Mucosa of stomach (tissue), 1 donor: ENCODE results near the gene ZNF438.

Experiments used
- H3K27me3 ChIP-seq: one replicate; pipeline ENCODE4 v1.7.0; 2013; ENCODE audit warnings: mild to moderate bottlenecking, low read length; ENCODE audit not compliant: control insufficient read depth, insufficient read depth
- H3K36me3 ChIP-seq: one replicate; pipeline ENCODE4 v1.7.0; 2013; ENCODE audit warnings: low read length; ENCODE audit not compliant: control insufficient read depth, insufficient read depth
- H3K4me1 ChIP-seq: one replicate; pipeline ENCODE4 v1.7.0; 2013; ENCODE audit warnings: mild to moderate bottlenecking, low read length; ENCODE audit not compliant: control insufficient read depth, insufficient read depth
- H3K4me3 ChIP-seq: one replicate; pipeline ENCODE4 v1.7.0; 2013; ENCODE audit warnings: low read length
- H3K9ac ChIP-seq: one replicate; pipeline ENCODE4 v1.7.0; 2013; ENCODE audit warnings: mild to moderate bottlenecking, low read length, moderate library complexity
- H3K9me3 ChIP-seq: one replicate; pipeline ENCODE4 v1.7.0; 2013; ENCODE audit warnings: mild to moderate bottlenecking, low read length, moderate library complexity; ENCODE audit not compliant: control insufficient read depth
- donor health status: Pancreatic carcinoma.

ZNF438 gene

DNA sequence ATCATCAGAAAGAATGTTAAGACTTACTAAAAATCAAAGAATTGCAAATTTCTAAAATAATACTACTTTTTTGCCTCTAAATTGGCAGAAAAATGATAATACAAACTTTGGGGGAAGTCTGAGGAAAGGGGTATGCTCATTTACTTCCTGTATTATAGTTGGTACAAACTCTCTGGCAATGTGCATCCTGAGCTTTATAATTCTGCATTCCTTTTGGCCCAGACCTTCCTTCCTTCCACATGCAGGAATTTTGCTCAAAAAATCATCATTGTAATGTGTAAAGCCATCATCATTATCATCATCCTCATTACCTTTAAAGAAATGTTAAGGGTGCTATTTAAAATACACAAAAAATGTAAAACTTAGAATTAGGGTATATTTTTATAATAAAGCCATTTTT, 148.5 kb downstream of the ZNF438 start:
- Histone ChIP-seq H3K4me3 (no peak overlapping the region), H3K9me3 (no peaks in the 10 kb centered on the region), H3K27me3 (no peaks in the 10 kb centered on the region), H3K36me3 (no peaks in the 10 kb centered on the region), H3K9ac (no peak overlapping the region), H3K4me1 (no peaks in the 10 kb centered on the region)

DNA sequence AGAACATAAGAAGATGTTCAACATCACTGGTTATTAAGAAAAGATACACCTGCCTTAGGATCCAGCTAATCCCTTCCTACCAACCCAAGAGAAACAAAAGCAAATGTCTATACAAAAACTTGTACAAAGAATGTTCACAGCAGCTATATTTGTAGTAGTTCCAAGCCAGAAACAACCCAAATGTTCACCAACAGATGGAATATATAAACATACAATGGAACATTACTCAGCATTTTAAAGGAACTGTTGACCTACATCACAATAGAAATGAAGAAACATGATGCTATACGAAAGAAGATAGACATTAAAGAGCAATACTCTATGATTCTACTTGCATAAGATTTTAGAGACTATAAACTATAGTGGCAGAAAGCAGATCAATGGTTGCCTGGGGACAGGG, 149.4 kb downstream of the ZNF438 start:
- no peak overlapping the region for H3K9ac ChIP-seq
- no peaks in the 10 kb centered on the region for H3K36me3 ChIP-seq
- no peaks in the 10 kb centered on the region for H3K4me1 ChIP-seq
- H3K9me3 ChIP-seq: no peaks in the 10 kb centered on the region
- no peaks in the 10 kb centered on the region for H3K27me3 ChIP-seq
- H3K4me3 ChIP-seq: no peak overlapping the region

DNA sequence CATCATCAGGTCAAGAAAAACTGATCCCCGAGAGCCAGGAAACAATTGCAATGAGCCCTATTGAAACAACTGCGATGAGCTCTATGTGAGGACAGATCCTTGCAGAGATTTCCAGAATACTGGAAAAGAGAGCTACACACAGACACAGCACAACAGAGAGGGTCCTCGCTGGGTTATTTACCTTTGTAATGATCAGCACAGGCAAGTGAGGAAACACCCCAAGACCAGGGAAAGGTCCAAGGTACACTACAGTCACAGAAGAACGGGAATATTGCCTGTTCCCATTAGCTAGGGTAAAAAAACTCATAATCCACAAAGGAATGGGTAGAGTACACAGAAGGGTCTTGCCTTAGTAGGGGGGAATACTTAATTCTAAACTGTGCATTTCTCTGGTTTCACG, 152.7 kb downstream of the ZNF438 start:
- Histone ChIP-seq H3K9ac (no peak overlapping the region), H3K27me3 (no peaks in the 10 kb centered on the region), H3K4me1 (no peaks in the 10 kb centered on the region), H3K36me3 (no peaks in the 10 kb centered on the region), H3K4me3 (no peak overlapping the region), H3K9me3 (no peaks in the 10 kb centered on the region)

DNA sequence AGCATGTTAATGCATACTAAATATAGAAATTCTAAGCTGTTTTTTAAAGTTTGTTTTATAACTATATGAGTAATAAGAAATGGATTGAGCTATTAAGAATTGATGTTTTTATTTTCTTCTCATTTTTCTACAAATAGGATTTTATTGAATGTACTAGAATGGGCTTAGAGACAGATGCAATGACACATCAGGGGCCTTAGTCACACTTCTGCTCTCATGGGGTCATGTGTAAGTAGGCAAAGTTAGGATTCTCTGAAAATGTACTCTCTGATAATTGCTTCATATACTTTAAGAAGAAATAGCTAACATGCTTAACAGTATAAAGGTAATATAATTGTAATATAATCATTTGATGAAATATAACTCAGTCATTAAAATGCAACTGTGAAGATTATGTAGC, 154.6 kb downstream of the ZNF438 start:
- Histone ChIP-seq H3K36me3 (no peaks in the 10 kb centered on the region), H3K4me3 (no peak overlapping the region), H3K27me3 (no peaks in the 10 kb centered on the region), H3K9ac (no peak overlapping the region), H3K4me1 (no peaks in the 10 kb centered on the region), H3K9me3 (no peaks in the 10 kb centered on the region)

DNA sequence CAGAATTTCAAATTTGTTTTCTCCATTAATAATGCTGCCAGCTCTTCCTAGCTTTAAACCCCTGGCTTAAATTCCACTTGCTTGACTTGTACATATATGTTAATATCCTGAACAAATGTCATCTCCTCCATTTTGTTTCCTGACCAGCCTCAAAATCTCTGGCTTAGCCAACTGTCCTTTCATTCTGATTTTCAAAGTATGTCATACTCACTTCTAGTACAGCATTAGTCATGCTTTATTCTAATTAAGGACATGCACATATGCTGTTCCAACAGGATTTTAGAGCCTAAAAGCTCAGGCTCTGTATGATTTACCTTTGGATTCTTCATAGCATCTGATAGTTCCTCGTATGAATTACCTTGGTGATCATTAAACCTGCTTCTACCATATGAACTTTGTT, 158.3 kb downstream of the ZNF438 start:
- Histone ChIP-seq H3K36me3 (no peaks in the 10 kb centered on the region), H3K27me3 (no peaks in the 10 kb centered on the region), H3K4me1 (no peaks in the 10 kb centered on the region), H3K4me3 (no peak overlapping the region), H3K9ac (no peak overlapping the region), H3K9me3 (no peaks in the 10 kb centered on the region)

DNA sequence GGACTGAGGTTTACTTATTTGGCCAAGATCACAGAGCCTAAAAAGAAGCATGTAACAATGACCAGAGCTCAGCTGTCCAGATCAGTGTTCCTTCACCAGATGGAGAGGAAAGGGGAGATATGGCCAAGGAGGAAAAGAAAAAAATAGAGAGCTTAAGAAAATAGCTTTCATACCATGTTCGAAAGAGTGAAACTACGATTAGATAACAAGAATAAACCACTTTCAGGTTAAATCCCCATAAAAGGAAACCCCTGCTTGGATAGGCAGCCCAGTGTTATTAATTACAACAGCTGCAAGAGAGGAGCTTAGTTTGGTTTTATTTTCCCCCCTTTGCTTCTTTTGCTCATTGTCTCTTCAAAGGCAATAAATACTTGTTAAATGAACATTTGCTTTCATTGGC, 160.8 kb downstream of the ZNF438 start:
- Histone ChIP-seq H3K4me1 (no peaks in the 10 kb centered on the region), H3K9ac (no peak overlapping the region), H3K36me3 (no peaks in the 10 kb centered on the region), H3K9me3 (no peaks in the 10 kb centered on the region), H3K27me3 (no peaks in the 10 kb centered on the region), H3K4me3 (no peak overlapping the region)

DNA sequence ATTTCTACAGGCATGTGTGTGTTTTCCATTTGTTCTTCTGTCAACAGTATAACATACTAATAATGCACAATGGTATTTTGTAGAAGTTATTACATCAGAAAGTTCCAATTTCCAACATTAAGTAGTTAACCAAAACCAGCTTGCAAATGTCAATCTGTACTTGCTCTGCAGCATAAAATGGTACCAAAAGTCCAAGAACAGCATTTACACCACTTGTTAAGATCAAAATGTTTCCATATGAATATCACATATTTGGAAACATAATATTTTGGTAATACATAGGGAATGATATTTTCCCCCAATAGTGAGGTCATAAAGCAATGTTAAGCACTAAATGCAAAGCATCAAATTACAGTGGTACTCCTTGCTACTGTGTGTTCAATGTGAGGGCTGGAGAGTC, 162.1 kb downstream of the ZNF438 start:
- H3K36me3 ChIP-seq: no peaks in the 10 kb centered on the region
- no peaks in the 10 kb centered on the region for H3K27me3 ChIP-seq
- no peak overlapping the region for H3K9ac ChIP-seq
- no peaks in the 10 kb centered on the region for H3K9me3 ChIP-seq
- no peaks in the 10 kb centered on the region for H3K4me1 ChIP-seq
- no peak overlapping the region for H3K4me3 ChIP-seq

DNA sequence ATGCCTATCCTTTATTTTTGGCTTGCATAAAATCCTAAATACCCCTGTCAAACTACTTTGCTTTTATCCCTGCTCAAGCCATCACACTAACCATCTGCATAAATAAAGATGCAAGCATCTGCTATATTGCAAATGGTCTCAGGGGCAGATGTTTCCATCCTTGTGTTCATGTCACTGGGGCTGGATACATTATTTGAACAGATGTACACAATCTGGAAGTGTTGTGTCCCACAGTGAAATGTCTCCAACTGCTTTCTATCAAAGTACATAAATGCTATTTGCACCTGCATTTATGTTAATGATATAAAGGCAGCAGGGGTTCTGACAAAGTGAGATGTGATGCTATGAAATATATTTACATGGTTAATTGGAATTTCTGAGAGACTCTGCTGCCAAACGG, 163.1 kb downstream of the ZNF438 start:
- no peak overlapping the region for H3K4me3 ChIP-seq
- H3K9me3 ChIP-seq: no peaks in the 10 kb centered on the region
- H3K27me3 ChIP-seq: no peaks in the 10 kb centered on the region
- no peak overlapping the region for H3K9ac ChIP-seq
- H3K36me3 ChIP-seq: no peaks in the 10 kb centered on the region
- no peaks in the 10 kb centered on the region for H3K4me1 ChIP-seq

DNA sequence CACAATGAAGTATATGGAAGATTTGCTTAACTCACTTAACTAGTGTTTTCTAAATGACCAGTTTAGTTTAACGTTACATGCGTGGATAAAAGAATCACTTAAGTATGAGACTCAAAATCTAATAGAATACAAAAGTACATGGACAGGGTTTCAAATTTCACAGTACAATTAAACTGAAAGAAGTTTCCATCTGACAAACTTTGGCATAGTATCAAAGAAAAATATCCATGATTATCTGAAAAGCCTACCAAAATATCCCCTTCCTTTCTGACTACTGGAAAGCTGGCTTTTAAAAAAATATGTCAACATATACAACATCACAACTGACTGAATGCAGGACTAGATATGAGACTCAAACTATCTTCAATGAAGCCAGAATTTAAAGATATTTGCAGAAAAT, 164.8 kb downstream of the ZNF438 start:
- no peaks in the 10 kb centered on the region for H3K36me3 ChIP-seq
- H3K4me3 ChIP-seq: no peak overlapping the region
- H3K4me1 ChIP-seq: no peaks in the 10 kb centered on the region
- H3K9me3 ChIP-seq: no peaks in the 10 kb centered on the region
- no peak overlapping the region for H3K9ac ChIP-seq
- H3K27me3 ChIP-seq: no peaks in the 10 kb centered on the region

DNA sequence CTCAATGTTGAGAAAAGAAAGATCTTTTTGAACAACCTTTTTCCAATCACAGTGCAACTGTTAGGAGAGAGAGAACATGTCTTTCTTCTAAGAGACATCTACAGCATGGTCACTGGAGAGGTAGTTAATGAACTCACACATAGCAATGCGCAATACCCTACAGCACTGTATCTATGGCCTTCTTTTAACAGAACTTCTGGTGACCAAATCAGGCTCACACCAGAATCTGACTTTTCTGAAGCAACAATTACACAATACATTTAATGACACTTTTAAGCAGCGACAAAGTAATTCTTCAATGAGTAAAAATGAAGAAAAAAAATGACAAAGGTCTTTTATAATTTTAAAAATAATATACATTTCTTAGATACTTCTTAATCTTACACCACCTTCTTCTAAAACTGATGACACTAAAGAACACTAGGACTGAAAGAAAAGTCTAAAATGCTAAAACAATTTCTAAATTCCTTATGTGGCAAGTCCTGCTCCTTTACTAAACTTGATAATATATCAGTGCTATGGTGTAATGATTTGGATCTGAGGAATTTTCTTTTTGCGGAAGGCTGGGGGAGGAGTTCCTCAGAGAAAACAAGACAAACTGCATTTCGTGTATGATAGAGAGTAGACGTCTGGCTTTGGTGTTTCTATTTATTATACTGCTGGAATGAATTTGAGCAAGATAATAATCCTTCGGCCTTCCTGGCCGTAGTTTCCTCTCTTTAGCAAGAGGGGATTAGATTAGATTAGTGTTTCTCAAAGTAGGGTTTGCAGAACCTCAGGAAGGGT, 166.3 kb downstream of the ZNF438 start:
- no peaks in the 10 kb centered on the region for H3K36me3 ChIP-seq
- H3K27me3 ChIP-seq: no peaks in the 10 kb centered on the region
- no peaks in the 10 kb centered on the region for H3K4me1 ChIP-seq
- no peaks in the 10 kb centered on the region for H3K9me3 ChIP-seq
- H3K9ac ChIP-seq: no peak overlapping the region
- no peak overlapping the region for H3K4me3 ChIP-seq

DNA sequence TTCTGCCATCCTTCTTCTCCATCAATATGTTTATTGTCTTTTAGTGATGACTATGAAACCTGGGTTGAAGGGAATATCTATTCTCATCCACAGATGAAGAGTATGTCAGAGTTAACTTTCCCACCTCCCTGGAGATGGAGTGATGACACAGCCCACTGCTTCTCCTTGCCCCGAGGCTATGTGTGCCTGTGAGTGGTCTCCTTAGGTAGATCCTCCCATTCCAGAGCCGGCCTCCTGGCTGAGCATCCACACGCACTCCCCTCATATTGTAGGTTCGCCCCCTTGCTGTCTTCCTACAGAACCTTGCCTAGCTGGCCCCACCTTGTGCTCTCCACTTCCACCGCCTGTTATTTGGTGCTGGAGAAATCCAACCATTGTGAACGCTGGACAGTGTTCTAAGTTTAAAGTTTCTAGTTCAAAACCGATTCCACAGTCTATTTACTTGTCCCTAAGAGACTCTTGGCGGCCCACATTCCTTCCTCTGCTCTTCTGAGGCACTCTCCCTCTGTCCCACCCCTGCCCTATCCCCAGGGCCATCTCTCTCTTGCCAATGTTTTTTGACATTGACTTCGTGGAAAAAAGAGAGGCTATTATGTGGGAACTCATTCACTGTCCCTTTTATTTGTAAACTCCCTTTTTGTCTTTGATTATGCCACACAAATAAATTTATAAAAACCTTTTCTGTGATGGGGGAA, 168.0 kb downstream of the ZNF438 start:
- Histone ChIP-seq H3K4me3 (no peak overlapping the region), H3K27me3 (no peaks in the 10 kb centered on the region), H3K4me1 (no peaks in the 10 kb centered on the region), H3K9ac (no peak overlapping the region), H3K9me3 (no peaks in the 10 kb centered on the region), H3K36me3 (no peaks in the 10 kb centered on the region)

DNA sequence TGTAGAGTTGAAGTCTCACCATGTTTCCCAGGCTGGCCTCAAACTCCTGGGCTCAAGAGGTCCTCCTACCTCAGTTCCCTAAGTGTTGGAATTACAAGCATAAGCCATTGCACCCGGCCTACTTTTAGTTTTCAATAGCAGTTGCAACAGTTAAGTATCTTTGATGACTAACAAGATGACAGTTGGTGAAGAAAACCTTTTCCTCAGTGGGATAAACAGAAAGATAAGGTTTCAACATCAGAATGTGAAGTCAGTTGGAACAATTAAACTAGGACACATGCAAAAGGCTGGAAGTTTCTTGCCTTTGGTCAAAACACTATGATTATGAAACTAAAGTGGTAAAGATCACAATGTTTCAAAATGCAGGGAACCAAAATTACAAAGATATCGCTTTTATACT, 169.2 kb downstream of the ZNF438 start:
- Histone ChIP-seq H3K36me3 (no peaks in the 10 kb centered on the region), H3K9ac (no peak overlapping the region), H3K4me3 (no peak overlapping the region), H3K9me3 (no peaks in the 10 kb centered on the region), H3K4me1 (no peaks in the 10 kb centered on the region), H3K27me3 (no peaks in the 10 kb centered on the region)
